Nasal cavity respiratory epithelium epithelial cell of viscerocranial mucosa (primary cell): Measurements from ENCODE around the gene RNASEH2A. TPM values are rescaled to one million over a fixed set of nuclear protein-coding genes. Genes with fewer than 3 reads are reported as not detected.

Experiments used
- total RNA-seq: library from RNA; depleted of rRNA; stranded (reverse); fragments of >200 nt; gene quantifications from 2 replicates; pipeline ENCODE4 v1.2.3, GENCODE V29; 2014

Gene RNASEH2A
- 7.2 and 13.3 TPM in 2 replicates for total RNA-seq

GRCh38 chr19:12806242-12807081 is at the start of gene RNASEH2A:
Gene RNASEH2A, plus strand, starts transcription at chr19:12806584. Its CDS starts 90 bp downstream, at chr19:12806674.

GRCh38 chr19:12774588-12775555 is 31.5 kb upstream of the RNASEH2A start, which contains the start of gene HOOK2:
Gene HOOK2, minus strand, starts transcription at chr19:12775552. Its CDS starts 103 bp downstream, at chr19:12775449.

GRCh38 chr19:12791345-12792050 is 14.9 kb upstream of the RNASEH2A start, which contains the start of gene JUNB:
Gene JUNB, plus strand, starts transcription at chr19:12791486. Its CDS starts 286 bp downstream, at chr19:12791772.

GRCh38 chr19:12801466-12802266 is 4.7 kb upstream of the RNASEH2A start, which contains the start of the genes PRDX2 and THSD8:
Gene PRDX2, minus strand, starts transcription at chr19:12801800. Its CDS starts 539 bp downstream, at chr19:12801261.
Gene THSD8, plus strand, starts transcription at chr19:12802069. Its CDS starts 3 bp downstream, at chr19:12802072.

GRCh38 chr19:12834566-12834943 is 28.2 kb downstream of the RNASEH2A start, which contains the start of gene RTBDN:
Gene RTBDN, minus strand, starts transcription at chr19:12834579. Its CDS starts 4,600 bp downstream, at chr19:12829979.

GRCh38 chr19:12838182-12838885 is 31.9 kb downstream of the RNASEH2A start, which contains the start of gene MAST1:
Gene MAST1, plus strand, starts transcription at chr19:12838515. Its CDS starts 58 bp downstream, at chr19:12838573.

Other genes starting within 250 kb of the RNASEH2A start
- gene ZNF490, start 195.8 kb upstream of the RNASEH2A start, total RNA-seq, result 7.2 and 13.3 TPM in 2 replicates
- gene ZNF791, start 195.7 kb upstream of the RNASEH2A start, total RNA-seq, result 12.3 and 20.9 TPM in 2 replicates
- 32.5 and 54.8 TPM in 2 replicates for gene MAN2B1, start 139.8 kb upstream of the RNASEH2A start, total RNA-seq
- 8.7 and 11.6 TPM in 2 replicates for gene WDR83, start 139.8 kb upstream of the RNASEH2A start, total RNA-seq
- 51.0 and 52.3 TPM in 2 replicates for gene DHPS, start 124.7 kb upstream of the RNASEH2A start, total RNA-seq
- not detected in 2 replicates for gene GNG14, start 118.6 kb upstream of the RNASEH2A start, total RNA-seq
- gene FBXW9, start 110.0 kb upstream of the RNASEH2A start, total RNA-seq, result 5.5 and 6.9 TPM in 2 replicates
- gene TNPO2, start 82.7 kb upstream of the RNASEH2A start, total RNA-seq, result 30.1 and 69.1 TPM in 2 replicates
- 101 and 152 TPM in 2 replicates for gene TRIR, start 71.9 kb upstream of the RNASEH2A start, total RNA-seq
- 59.7 and 79.6 TPM in 2 replicates for gene GET3, start 69.1 kb upstream of the RNASEH2A start, total RNA-seq
- not detected in 2 replicates for gene BEST2, start 54.8 kb upstream of the RNASEH2A start, total RNA-seq
- gene HOOK2, start 31.0 kb upstream of the RNASEH2A start, total RNA-seq, result 43.1 and 73.5 TPM in 2 replicates
- 266 and 285 TPM in 2 replicates for gene JUNB, start 15.1 kb upstream of the RNASEH2A start, total RNA-seq
- 109 and 161 TPM in 2 replicates for gene PRDX2, start 4.8 kb upstream of the RNASEH2A start, total RNA-seq
- 0.28 TPM in 1 of 2 replicates, not detected in the other for gene THSD8, start 4.5 kb upstream of the RNASEH2A start, total RNA-seq
- not detected in 2 replicates for gene RTBDN, start 28.0 kb downstream of the RNASEH2A start, total RNA-seq
- under 0.01 and 0.28 TPM in 2 replicates for gene MAST1, start 31.9 kb downstream of the RNASEH2A start, total RNA-seq
- 29.5 and 40.3 TPM in 2 replicates for gene DNASE2, start 74.9 kb downstream of the RNASEH2A start, total RNA-seq
- gene KLF1, start 80.6 kb downstream of the RNASEH2A start, total RNA-seq, result under 0.01 TPM in 1 of 2 replicates, not detected in the other
- 18.0 and 24.6 TPM in 2 replicates for gene GCDH, start 84.6 kb downstream of the RNASEH2A start, total RNA-seq
- gene SYCE2, start 112.7 kb downstream of the RNASEH2A start, total RNA-seq, result not detected in 2 replicates
- gene FARSA, start 127.1 kb downstream of the RNASEH2A start, total RNA-seq, result 82.7 and 88.3 TPM in 2 replicates
- gene CALR, start 132.0 kb downstream of the RNASEH2A start, total RNA-seq, result 637 and 1,452 TPM in 2 replicates
- gene RAD23A, start 139.3 kb downstream of the RNASEH2A start, total RNA-seq, result 106 and 132 TPM in 2 replicates
- gene GADD45GIP1, start 150.6 kb downstream of the RNASEH2A start, total RNA-seq, result 15.8 and 24.6 TPM in 2 replicates
- 0.07 TPM in 1 of 2 replicates, not detected in the other for gene DAND5, start 163.0 kb downstream of the RNASEH2A start, total RNA-seq
- 4.1 and 31.2 TPM in 2 replicates for gene NFIX, start 188.9 kb downstream of the RNASEH2A start, total RNA-seq